8988T (cell line): ENCODE data around the gene THRSP.
"Not testable (repeated sequence)": the region's sequence is repeated elsewhere in the genome, so short reads cannot be mapped to it uniquely, and the experiment has no call there.

Source experiments
- DNase-seq: peaks from one replicate; pipeline ENCODE4 v3.0.0; 2011

The THRSP gene

GRCh38 chr11:78069465-78069864, 5.8 kb downstream of the THRSP start:
- DNase-seq: no peak

GRCh38 chr11:78070621-78071020, 7.0 kb downstream of the THRSP start:
- DNase-seq: no peak

GRCh38 chr11:78071717-78072116, 8.1 kb downstream of the THRSP start:
- no peak for DNase-seq

DNA sequence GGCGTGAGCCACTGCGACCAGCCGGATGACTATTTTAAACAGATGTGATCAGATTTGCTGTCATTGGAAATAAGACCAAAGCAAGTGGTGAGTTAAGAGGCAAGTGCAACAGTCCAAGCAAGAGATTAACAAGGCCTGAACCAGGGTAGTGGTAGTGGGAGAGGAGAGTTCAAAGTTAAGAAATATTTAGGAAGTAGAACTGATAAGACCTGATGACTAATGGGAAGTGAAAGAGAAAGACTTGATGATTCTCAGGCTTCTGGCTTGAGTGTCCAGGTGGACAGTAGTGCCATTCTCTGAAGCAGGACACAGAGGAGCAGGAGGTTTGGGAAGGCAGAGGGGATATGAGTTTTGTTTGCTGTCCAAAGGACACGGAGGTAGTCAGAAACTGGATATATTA, 8.8 kb downstream of the THRSP start:
- DNase-seq: no peak

DNA sequence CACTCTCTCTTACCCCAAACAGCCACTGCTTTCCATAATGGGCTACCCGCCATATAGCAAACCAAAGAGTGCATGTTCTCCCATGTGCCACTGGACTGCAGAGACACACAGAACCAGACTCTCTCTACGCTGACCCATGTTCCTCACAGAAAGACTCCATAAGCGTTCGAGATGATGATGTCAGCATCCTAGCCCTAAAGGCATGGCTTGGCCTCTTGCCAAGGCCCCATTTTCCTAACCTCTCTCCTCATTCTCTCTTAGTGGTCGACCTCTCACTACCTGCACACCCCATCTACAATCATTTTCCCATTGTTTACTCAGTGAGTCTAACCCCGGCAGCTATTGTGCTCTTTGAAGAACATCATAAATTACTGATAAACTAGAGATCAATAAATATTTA, 11.1 kb downstream of the THRSP start:
- no peak for DNase-seq

GRCh38 chr11:78076733-78077403, 13.2 kb downstream of the THRSP start:
- DNase-seq: no peak

- DNase-seq: not testable (repeated sequence)
Measured at GRCh38 chr11:78077592-78077991, 13.9 kb downstream of the THRSP start.

DNA sequence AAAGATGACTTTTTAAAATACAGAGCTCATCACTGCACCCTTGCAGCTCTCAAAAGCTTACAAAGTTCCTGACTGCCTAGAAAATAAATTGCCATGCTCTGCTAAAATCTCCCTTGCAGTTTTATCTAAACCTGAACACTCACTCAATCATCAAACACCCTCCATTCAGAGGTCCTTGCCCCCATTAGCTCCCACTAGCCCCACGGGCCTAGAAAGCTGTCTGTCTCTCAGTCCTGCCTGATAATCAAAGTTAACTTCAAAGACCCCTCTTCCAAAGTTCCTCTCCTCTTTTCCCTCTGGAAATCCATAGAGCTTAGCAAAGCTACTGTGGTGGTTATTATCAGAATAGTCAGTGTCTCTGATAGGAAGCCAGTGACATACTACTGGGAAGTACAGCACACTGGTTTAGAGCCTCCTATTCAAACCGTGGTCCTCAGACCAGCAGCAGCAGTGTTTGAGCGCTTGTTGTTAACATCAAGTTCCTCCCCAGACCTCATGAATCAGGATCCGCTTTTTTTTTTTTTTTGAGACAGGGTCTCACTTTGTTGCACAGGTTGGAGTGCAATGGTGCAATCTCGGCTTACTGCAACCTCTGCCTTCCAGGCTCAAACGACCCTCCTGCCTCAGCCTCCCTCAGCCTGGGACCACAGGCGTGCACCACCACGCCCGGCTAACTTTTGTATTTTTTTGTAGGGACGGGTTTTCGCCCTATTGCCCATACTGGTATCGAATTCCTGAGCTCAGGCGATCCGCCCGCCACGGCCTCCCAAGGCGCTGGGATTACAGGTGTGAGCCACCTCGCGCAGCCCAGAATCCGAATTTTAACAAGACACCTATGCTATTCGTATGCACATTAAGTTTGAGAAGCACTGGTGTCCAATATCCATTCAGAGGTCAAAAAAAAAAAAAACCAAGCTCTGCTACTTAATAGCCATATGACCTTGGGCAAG, 14.8 kb downstream of the THRSP start:
- no peak for DNase-seq

DNA sequence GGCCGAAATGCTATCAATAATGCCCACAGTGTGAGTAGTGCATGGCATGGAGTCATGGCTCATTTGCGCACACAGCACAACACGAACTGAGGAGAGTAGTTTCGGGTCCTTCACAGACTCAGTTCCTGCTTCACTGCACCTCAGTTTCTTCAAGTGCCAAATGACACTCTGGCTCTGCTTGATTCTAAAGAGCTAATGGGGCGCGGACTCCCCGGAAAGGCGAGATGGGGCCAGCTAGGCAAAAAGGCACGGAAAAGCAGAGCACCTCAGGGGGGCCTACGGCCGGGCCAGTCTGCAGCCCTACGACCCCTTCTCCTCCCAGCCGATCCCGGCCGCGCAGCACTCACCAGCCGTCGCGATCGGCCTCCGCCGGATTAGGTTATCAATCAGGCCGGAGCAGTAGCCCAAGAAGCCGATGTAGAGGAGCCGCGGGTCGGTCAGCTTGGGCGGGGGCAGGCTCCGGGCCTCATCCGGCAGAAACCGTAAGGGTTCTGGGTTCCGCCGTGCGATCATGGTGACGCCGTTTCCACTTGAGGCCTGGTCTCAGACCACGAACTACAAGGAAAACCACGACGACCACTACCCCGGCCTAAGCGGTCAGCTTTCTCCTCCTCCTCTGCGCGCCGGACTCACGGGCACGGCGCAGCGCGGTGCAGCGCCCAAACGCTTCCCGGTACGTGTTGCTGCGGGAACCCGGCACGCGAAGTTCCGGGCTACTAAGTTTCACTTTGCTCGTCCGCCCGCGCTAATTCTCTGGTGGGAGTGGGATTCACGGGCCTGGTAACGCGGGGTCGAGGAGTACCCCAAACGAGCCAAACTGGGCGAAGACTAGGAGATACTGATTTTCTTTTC, 15.8 kb downstream of the THRSP start, which contains the start of gene NDUFC2:
TSS of gene NDUFC2 (minus strand) at position 631 of the 852 bp plus-strand sequence. CDS start at position 513, 118 bp downstream.
- peak; percentile 67 for DNase-seq

- no peak for DNase-seq
Measured at GRCh38 chr11:78080084-78080817, 16.6 kb downstream of the THRSP start.

GRCh38 chr11:78080818-78081495, 17.3 kb downstream of the THRSP start:
- DNase-seq: no peak

DNA sequence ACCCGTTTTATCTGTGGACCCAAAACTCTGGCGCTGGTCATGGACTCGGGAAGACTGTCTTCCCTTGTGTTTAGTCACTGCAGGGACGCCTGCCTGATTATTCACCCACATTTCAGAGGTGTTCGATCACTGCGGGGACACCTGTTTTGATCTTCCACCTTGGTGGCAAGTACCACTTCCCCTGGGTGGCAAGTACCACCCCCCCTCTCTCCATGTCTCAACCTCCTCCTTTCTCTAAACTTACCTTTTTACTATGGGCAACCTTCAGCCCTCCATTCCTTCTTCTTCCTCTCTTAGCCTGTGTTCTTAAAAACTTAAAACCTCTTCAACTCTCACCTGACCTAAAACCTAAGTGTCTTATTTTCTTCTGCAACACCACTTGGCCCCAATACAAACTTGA, 17.9 kb downstream of the THRSP start:
- DNase-seq: no peak

DNA sequence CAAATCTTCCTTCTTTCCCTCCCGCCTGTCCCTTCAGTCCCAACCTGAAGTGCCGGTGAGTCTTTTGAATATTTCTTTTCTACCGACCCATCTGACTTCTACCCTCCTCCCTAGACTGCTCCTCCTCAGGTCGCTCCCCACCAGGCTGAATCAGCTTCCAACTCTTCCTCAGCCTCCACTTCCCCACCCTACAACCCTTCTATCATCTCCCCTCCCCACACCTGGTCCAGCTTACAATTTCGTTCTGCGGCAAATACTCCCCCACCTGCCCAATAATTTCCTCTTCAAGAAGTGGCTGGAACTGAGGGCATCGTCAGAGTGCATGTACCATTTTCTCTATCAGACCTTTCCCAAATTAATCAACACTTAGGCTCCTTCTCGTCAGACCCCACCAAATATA, 18.5 kb downstream of the THRSP start:
- DNase-seq: no peak

DNA sequence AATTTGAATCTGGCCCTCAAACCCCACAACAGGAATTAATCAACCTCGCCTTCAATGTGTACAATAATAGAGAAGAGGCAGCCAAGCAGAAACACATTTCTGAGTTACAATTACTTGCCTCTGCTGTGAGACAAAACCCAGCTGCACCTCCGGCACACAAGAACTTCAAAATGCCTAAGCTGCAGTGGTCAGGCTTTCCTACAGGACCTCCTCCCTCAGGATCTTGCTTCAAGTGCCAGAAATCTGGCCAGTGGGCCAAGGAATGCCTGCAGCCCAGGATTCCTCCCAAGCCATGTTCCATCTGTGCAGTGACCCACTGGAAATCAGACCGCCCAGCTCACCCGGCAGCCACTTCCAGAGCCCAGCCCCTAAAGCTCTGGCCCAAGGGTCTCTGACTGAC, 19.4 kb downstream of the THRSP start:
- no peak for DNase-seq

DNA sequence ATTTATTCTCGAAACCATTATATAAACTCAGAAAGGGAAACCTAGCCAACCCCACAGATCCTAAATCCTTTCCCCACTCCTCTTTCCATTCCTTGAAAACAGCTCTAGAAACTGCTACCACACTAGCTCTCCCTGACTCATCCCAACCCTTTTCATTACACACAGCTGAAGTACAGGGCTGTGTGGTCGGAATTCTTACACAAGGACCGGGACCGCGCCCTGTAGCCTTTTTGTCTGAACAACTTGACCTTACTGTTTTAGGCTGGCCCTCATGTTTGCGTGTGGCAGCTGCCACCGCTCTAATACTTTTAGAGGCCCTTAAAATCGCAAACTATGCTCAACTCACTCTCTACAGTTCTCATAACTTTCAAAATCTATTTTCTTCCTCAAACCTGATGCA, 20.8 kb downstream of the THRSP start:
- not testable (repeated sequence) for DNase-seq

DNA sequence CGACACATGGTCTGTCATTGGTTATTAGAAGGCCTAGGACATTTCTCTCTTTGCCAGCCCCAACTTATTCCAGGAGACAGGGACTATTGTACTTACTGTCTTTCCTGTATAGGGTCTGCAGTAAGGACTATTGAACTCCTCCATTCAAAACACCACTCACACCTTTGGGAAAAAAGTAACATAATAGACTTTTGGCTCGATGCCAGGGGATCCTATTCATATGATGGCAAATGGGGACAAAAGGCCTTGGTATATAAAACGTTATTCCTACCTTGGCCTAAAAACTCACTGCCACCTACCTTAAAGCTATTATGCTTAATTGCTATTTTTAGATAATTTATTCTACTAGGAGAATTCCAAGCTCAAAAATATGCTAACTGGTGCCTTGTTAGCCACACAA, 22.3 kb downstream of the THRSP start:
- DNase-seq: no peak

DNA sequence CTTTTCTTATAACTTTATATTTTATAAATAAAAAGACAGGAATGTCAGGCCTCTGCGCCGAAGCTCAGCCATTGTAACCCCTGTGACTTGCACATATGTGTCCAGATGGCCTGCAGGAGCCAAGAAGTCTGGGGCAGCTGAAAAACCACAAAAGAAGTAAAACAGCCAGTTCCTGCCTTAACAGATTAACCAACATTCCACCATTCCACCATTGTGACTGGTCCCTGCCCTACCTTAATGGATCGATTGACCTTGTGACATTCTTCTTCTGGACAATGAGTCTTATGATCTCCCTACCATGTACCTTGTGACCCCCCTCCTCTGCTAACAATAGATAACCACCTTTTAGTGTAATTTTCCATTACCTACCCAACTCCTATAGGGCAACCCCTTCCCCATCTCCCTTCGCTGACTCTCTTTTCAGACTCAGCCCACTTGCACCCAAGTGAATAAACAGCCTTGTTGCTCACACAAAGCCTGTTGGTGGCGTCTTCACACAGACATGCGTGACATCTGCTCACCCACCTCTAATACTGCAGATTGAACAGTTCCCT, 22.9 kb downstream of the THRSP start:
- DNase-seq: not testable (repeated sequence)

DNA sequence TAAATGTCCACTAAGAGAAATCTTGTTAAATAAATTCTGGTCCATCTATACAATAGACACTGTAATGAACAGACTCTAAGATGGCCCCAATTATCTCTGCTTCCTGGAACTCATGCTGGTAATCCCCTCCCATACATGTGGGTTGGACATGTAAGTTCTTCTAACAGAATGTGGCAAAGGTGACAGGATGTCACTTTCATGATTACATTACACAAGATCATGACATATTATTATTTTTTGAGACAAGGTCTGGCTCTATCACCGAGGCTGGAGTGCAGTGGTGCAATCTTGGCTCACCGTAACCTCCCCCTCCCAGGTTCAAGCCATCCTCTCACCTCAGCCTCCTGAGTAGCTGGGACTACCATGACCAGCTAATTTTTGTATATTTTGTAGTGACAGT, 30.6 kb downstream of the THRSP start:
- no peak for DNase-seq

DNA sequence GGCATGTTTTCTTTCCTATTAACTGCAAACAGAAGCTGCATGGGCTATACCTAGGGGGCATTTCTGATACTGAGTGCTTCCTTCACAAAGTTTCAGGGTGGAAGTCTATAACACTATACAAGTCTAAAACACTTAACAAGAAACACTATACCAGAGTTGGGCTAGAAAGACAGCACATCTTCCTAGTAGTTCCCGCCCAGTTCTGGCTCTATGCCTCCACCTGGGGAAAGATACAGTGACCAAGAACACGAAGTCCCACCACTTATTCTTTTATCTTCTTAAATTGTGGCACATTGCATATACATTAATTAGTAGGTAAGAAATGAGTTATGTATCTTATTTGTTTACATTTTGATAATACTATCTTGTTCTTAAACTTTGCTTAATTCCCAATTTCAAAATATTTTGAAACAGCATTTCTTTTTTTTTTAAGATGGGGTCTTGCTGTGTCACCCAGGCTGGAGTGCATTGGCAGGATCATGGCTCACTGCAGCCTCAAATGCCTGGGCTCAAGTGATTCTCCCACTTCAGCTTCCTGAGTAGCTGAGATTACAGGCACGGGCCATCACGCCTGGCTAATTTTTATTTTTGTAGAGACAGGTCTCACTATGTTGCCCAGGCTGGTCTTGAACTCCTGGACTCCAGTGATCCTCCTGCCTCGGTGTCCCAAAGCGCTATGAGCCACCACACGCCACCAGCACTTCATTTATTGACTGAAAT, 34.2 kb downstream of the THRSP start:
- no peak for DNase-seq

DNA sequence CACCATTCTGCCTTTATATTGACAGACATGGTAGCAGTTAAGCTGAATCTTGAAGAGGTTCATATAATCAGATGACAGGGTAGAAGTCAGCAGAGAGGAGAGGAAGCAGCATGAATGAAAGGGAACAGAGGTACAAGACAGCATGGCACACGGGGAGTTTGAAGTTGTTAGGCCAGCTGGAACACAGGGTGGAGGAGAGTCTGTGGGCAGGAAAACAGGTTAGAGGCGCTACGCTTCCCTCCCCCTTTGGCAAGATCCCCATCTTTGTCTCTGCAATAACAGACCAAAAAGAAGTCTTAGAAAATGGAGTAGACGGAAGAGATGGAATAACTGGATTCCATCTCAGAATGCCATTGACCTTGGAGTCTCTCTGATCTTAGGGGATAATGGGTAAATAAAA, 36.0 kb downstream of the THRSP start:
- DNase-seq: no peak

GRCh38 chr11:78100261-78100660, 36.6 kb downstream of the THRSP start:
- no peak for DNase-seq
